ENCODE results near the gene HIP1R.
"Not testable (repeated sequence)": the region's sequence is repeated elsewhere in the genome, so short reads cannot be mapped to it uniquely, and the experiment has no call there.

Gene HIP1R

GRCh38 chr12:122803937-122804336, 31.3 kb upstream of the HIP1R start (continued):
- TF ChIP-seq ZNF2 (tag by site-specific recombination; IDR thresholded peaks at IDR 0.05) = no peak

- not testable (repeated sequence) for H3K36me3 ChIP-seq (ENCODE audit: control insufficient read depth in 2 of 2, insufficient read depth in 1 of 2, low read length in 2 of 2); H3K4me3 ChIP-seq (ENCODE audit: low read depth, low read length); H3K27ac ChIP-seq (ENCODE audit: extremely low read depth, low read depth, low read length); H3K9me3 ChIP-seq (ENCODE audit: control insufficient read depth, insufficient read depth, low read depth, low read length); H3K4me1 ChIP-seq (ENCODE audit: control insufficient read depth, insufficient read depth, low read length)
- ChIA-PET POLR2A (interaction anchor here (0.7 kb wide), 1 partner anchor 26 kb away, joined by 3 read pairs; no protein-coding TSS in a partner anchor), CTCF (interaction anchor here (0.6 to 4.6 kb wide), 2 partner anchors 12 to 13 kb away, joined by 6 to 39 read pairs; no protein-coding TSS in a partner anchor)
Measured at GRCh38 chr12:122804957-122805356, 30.3 kb upstream of the HIP1R start.

- Histone ChIP-seq H3K27ac (ENCODE audit: extremely low read depth, low read depth, low read length) (no peak overlapping the region), H3K4me3 (ENCODE audit: low read depth, low read length) (no peak overlapping the region), H3K4me1 (ENCODE audit: control insufficient read depth, insufficient read depth, low read length) (no peaks in the 10 kb centered on the region), H3K36me3 (ENCODE audit: control insufficient read depth in 2 of 2, insufficient read depth in 1 of 2, low read length in 2 of 2) (no peaks in the 10 kb centered on the region; a peak in 1 of 3 replicates), H3K9me3 (ENCODE audit: control insufficient read depth, insufficient read depth, low read depth, low read length) (no peaks in the 10 kb centered on the region)
- CTCF ChIA-PET = interaction anchor here (2.6 kb wide), 1 partner anchor 14 kb away, joined by 20 read pairs; no protein-coding TSS in a partner anchor
- TF ChIP-seq ZBTB17 (tag by site-specific recombination; IDR thresholded peaks at IDR 0.05) = no peak
- TF ChIP-seq BCL11A (tag by site-specific recombination; IDR thresholded peaks at IDR 0.05; ENCODE audit: low read depth) = no peak
- no peak for TF ChIP-seq ZNF514 (tag by site-specific recombination; IDR thresholded peaks at IDR 0.05)
- no peak for TF ChIP-seq ZNF10 (tag by site-specific recombination; IDR thresholded peaks at IDR 0.05)
- no peak for TF ChIP-seq ZNF335 (tag by site-specific recombination; conservative IDR thresholded peaks at IDR 0.05)
- no peak for TF ChIP-seq ZXDB (tag by site-specific recombination; IDR thresholded peaks at IDR 0.05)
- TF ChIP-seq SCRT1 (tag by site-specific recombination; IDR thresholded peaks at IDR 0.05; ENCODE audit: borderline replicate concordance) = no peak
- no peak for TF ChIP-seq ZNF404 (tag by site-specific recombination; IDR thresholded peaks at IDR 0.05)
- TF ChIP-seq ZFP37 (tag by site-specific recombination; IDR thresholded peaks at IDR 0.05) = no peak
- no peak for TF ChIP-seq ZNF830 (tag by site-specific recombination; IDR thresholded peaks at IDR 0.05; ENCODE audit: low read depth)
- no peak for TF ChIP-seq ZNF555 (tag by site-specific recombination; conservative IDR thresholded peaks at IDR 0.05)
- TF ChIP-seq ZNF274 (IDR thresholded peaks at IDR 0.05; ENCODE audit: low read length) = no peak
- no peak for TF ChIP-seq ZNF274 (tag by site-specific recombination; IDR thresholded peaks at IDR 0.05; ENCODE audit: borderline replicate concordance)
- no peak for TF ChIP-seq ZNF354C (tag by site-specific recombination; IDR thresholded peaks at IDR 0.05; ENCODE audit: borderline replicate concordance, low read depth)
- TF ChIP-seq ZNF549 (tag by site-specific recombination; IDR thresholded peaks at IDR 0.05) = no peak
- TF ChIP-seq ZNF529 (tag by site-specific recombination; IDR thresholded peaks at IDR 0.05; ENCODE audit: insufficient replicate concordance) = no peak
- no peak for TF ChIP-seq SCRT2 (tag by site-specific recombination; IDR thresholded peaks at IDR 0.05)
- no peak for TF ChIP-seq ZFHX2 (tag by site-specific recombination; conservative IDR thresholded peaks at IDR 0.05)
- TF ChIP-seq ZNF677 (tag by site-specific recombination; IDR thresholded peaks at IDR 0.05) = no peak
- no peak for TF ChIP-seq WT1 (tag by site-specific recombination; IDR thresholded peaks at IDR 0.05)
- POLR2A ChIA-PET = no interaction called here
Measured at GRCh38 chr12:122807651-122808050, 27.6 kb upstream of the HIP1R start.

GRCh38 chr12:122811777-122812176, 23.5 kb upstream of the HIP1R start:
- TF ChIP-seq OSR2 (tag by site-specific recombination; IDR thresholded peaks at IDR 0.05) = no peak
- TF ChIP-seq ZNF362 (tag by site-specific recombination; IDR thresholded peaks at IDR 0.05) = peak; percentile 69; the same call in 1 of the 2 replicates
- H3K36me3 ChIP-seq (ENCODE audit: control insufficient read depth in 2 of 2, insufficient read depth in 1 of 2, low read length in 2 of 2) = no peaks in the 10 kb centered on the region; a peak in 1 of 3 replicates
- ChIA-PET POLR2A (no interaction called here), CTCF (no interaction called here)
- no peak overlapping the region for H3K27ac ChIP-seq (ENCODE audit: extremely low read depth, low read depth, low read length)
- H3K9me3 ChIP-seq (ENCODE audit: control insufficient read depth, insufficient read depth, low read depth, low read length) = no peaks in the 10 kb centered on the region
- no peak overlapping the region for H3K4me3 ChIP-seq (ENCODE audit: low read depth, low read length)
- H3K4me1 ChIP-seq (ENCODE audit: control insufficient read depth, insufficient read depth, low read length) = no peaks in the 10 kb centered on the region

All from HEK293 (cell line).